Activated T-cell treated with anti-CD3 and anti-CD28 coated beads, Interleukin-2, amount 50 U/mL, for 4 hours (primary cell): ENCODE results near the gene DAPK2. TPM values are rescaled to one million over a fixed set of nuclear protein-coding genes. Genes with fewer than 3 reads are reported as not detected.

Experiments
- ATAC-seq, 2 donors: fragments of 200-7000 bp; cut with Tn5 transposase; one replicate each; pipeline ENCODE4 v1.10.0; 2021
- DNase-seq: peaks from one replicate; pipeline ENCODE4 v3.0.0-alpha.2; 2020
- H3K27me3 Mint-ChIP-seq: one replicate; pipeline ENCODE4 v1.8.0; 2021; ENCODE audit warnings: low read depth, mixed read lengths
- H3K36me3 Mint-ChIP-seq: one replicate; pipeline ENCODE4 v1.8.0; 2022; ENCODE audit warnings: mixed read lengths; ENCODE audit not compliant: insufficient read depth
- H3K4me1 Mint-ChIP-seq: one replicate; pipeline ENCODE4 v1.8.0; 2021; ENCODE audit warnings: low read depth, mixed read lengths
- H3K4me3 Mint-ChIP-seq: one replicate; pipeline ENCODE4 v1.8.0; 2021; ENCODE audit warnings: mild to moderate bottlenecking, moderate library complexity, mixed read lengths
- H3K9me3 Mint-ChIP-seq: one replicate; pipeline ENCODE4 v1.8.0; 2021; ENCODE audit warnings: mixed read lengths
- total RNA-seq, 3 donors: library from RNA; stranded (reverse); gene quantifications; one replicate each; pipeline ENCODE4 v1.2.1, GENCODE V29; 2021

The DAPK2 gene
- total RNA-seq, 3 donors from 2014 or later, result 0.40 to 1.1 (median 0.71) TPM

DNA sequence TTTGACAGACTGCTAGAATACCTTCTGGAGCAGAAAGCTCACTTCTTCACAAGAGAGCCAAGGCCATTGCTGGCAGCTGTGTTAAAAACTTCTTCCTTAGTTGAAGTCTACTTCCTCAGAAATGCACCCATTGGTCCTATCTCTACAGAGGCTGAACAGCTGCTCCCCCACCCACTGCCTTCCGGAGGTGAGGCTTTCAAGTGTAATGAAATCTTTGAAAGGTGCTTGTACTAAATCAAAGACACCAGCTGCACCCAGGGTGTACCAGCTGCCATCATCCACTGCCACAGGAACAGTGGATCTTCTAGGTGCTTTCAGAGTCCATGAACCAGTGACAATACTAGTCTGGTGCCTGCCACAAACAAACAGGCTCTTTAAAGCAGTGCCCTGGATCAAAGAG, 186.1 kb downstream of the DAPK2 start:
- peaks cover 62% of the 10 kb centered on the region for H3K4me1 Mint-ChIP-seq
- no peaks in the 10 kb centered on the region for H3K36me3 Mint-ChIP-seq

DNA sequence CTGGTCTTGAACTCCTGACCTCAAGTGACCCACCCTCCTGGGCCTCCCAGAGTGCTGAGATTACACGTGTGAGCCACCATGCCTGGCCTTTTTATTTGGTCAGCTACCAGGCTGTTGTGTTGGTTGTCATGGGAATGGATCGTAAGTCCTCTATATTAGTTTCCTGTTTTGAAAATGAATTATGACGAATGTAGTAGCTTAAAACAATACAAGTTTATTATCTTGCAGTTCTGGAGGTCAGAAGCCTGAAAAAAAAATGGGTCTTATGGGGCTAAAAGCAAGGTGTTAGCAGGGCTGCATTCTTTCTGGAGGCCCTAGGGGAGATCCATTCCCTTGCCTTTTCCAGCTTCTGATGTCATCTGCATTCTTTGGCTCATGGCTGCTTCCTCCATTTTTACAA, 187.4 kb downstream of the DAPK2 start:
- ATAC-seq (no peak), DNase-seq (no peak)
- no peaks in the 10 kb centered on the region for H3K9me3 Mint-ChIP-seq
- H3K27me3 Mint-ChIP-seq, result no peaks in the 10 kb centered on the region
- H3K4me3 Mint-ChIP-seq, result no peak overlapping the region
- peaks cover 63% of the 10 kb centered on the region for H3K4me1 Mint-ChIP-seq
- H3K36me3 Mint-ChIP-seq, result no peaks in the 10 kb centered on the region

More for the DNA sequence above, 186.1 kb downstream of the DAPK2 start:
- DNase-seq (peak; percentile 55), ATAC-seq (peak; percentile 65 to 70)
- no peaks in the 10 kb centered on the region for H3K27me3 Mint-ChIP-seq
- peak overlapping the region; percentile 26 for H3K4me3 Mint-ChIP-seq
- no peaks in the 10 kb centered on the region for H3K9me3 Mint-ChIP-seq

DNA sequence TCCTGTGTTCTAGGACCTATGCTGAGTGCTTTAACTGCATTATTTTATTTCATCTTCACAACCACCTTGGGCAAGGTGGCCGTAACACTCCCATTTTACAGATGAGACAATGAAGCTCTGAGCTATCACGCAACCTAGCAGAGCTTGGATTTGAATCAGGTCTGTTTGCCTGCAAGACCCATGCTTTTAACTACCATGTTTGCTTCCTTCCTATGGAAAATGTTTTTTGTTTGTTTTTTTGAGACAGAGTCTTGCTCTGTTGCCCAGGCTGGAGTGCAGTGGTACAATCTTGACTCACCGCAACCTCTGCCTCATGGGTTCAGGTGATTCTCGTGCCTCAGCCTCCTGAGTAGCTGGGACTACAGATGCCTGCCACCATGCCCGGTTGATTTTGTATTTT, 187.8 kb downstream of the DAPK2 start:
- H3K9me3 Mint-ChIP-seq, result no peaks in the 10 kb centered on the region
- peaks cover 63% of the 10 kb centered on the region for H3K4me1 Mint-ChIP-seq
- ATAC-seq (no peak), DNase-seq (no peak)
- H3K36me3 Mint-ChIP-seq, result no peaks in the 10 kb centered on the region
- no peaks in the 10 kb centered on the region for H3K27me3 Mint-ChIP-seq
- no peak overlapping the region for H3K4me3 Mint-ChIP-seq

DNA sequence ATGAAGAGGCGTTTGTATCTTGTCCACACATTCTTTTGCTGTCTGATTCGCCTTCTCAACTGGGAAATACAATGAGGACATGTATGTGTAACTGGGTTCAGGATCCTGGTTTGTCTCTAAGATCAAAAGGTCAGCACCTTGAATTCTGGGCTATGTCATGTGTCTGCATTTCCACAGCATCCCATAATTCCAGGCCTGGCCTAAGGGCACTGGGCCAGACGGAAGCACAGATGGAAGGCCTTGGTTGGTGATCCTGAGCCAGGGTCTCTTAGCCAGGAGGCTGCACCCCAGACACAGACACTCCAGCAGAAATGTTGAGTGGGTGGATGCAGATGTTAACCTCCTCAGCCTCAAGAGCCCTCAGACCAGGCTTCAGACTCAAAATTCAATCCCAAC, 188.8 kb downstream of the DAPK2 start:
- H3K9me3 Mint-ChIP-seq, result no peaks in the 10 kb centered on the region
- no peak overlapping the region for H3K4me3 Mint-ChIP-seq
- H3K4me1 Mint-ChIP-seq, result peaks cover 60% of the 10 kb centered on the region

More for the DNA sequence above, 188.8 kb downstream of the DAPK2 start:
- Mint-ChIP-seq H3K36me3 (no peaks in the 10 kb centered on the region), H3K27me3 (no peaks in the 10 kb centered on the region)
- DNase-seq (no peak), ATAC-seq (no peak)

Other genes with a start within 250 kb of the DAPK2 start
- 10 to 100 TPM; 38.7 to 47.2 (median 42.5) TPM for gene HERC1, start 212.5 kb downstream of the DAPK2 start, total RNA-seq
- 10 to 100 TPM; 37.5 to 45.4 (median 44.1) TPM for gene CIAO2A, start 47.4 kb upstream of the DAPK2 start, total RNA-seq
- 10 to 100 TPM; 88.4 to 96.4 (median 93.6) TPM for gene SNX1, start 49.5 kb upstream of the DAPK2 start, total RNA-seq
- under 1 TPM; 0.26 to 0.35 (median 0.30) TPM for gene SNX22, start 105.2 kb upstream of the DAPK2 start, total RNA-seq
- gene PPIB, start 116.5 kb upstream of the DAPK2 start, total RNA-seq, result 100 to 1,000 TPM; 411 to 479 (median 433) TPM